GM12878 (cell line): ENCODE results near the gene NIP7. TPM values are rescaled to one million over a fixed set of nuclear protein-coding genes. Genes with fewer than 3 reads are reported as not detected.

Experiments used
- BCL3 ChIP-seq: IDR thresholded peaks from 2 replicates; pipeline ENCODE4 v1.6.1; 2011; ENCODE audit warnings: borderline replicate concordance, low read depth, mild to moderate bottlenecking, moderate library complexity, low read length; ENCODE audit not compliant: insufficient read depth, poor library complexity, severe bottlenecking
- CREB1 ChIP-seq: IDR thresholded peaks from 2 replicates; pipeline ENCODE4 v1.6.1; 2012; ENCODE audit warnings: low read depth, mild to moderate bottlenecking, inconsistent platforms
- EP300 ChIP-seq, 2 experiments: fragments of 150-350 bp in 1 of 2; IDR thresholded peaks; 2 replicates each; pipeline ENCODE4 v1.6.1; 2011 to 2012; ENCODE audit warnings: low read depth in 2 of 2, low read length in 2 of 2, borderline replicate concordance in 1 of 2, improper control_type of control experiment in 1 of 2, inconsistent platforms in 1 of 2; ENCODE audit not compliant: control insufficient read depth in 1 of 2
- FOS ChIP-seq: IDR thresholded peaks from 3 replicates; pipeline ENCODE4 v1.6.1; 2011; ENCODE audit warnings: borderline replicate concordance; ENCODE audit not compliant: insufficient read length; ENCODE audit errors: extremely low read depth
- HCFC1 ChIP-seq: fragments of 150-350 bp; IDR thresholded peaks from 2 replicates; pipeline ENCODE4 v1.6.1; 2014; ENCODE audit warnings: low read length
- HDAC2 ChIP-seq: fragments of 200-600 bp; sonication (generic); IDR thresholded peaks from 2 replicates; pipeline ENCODE4 v1.6.1; 2017
- PAX5 ChIP-seq: IDR thresholded peaks from 2 replicates; pipeline ENCODE4 v1.6.1; 2011; ENCODE audit warnings: low read depth, low read length, borderline replicate concordance
- PKNOX1 ChIP-seq: fragments of 450-650 bp; IDR thresholded peaks from 2 replicates; pipeline ENCODE4 v1.6.1; 2016; ENCODE audit warnings: mild to moderate bottlenecking
- POLR2A ChIP-seq: IDR thresholded peaks from 2 replicates; pipeline ENCODE4 v1.6.1; 2011; ENCODE audit warnings: low read depth, mild to moderate bottlenecking, low read length
- POU2F2 ChIP-seq: IDR thresholded peaks from 3 replicates; pipeline ENCODE4 v1.6.1; 2011; ENCODE audit warnings: low read depth, mild to moderate bottlenecking, low read length, borderline replicate concordance
- SP1 ChIP-seq: IDR thresholded peaks from one replicate; pipeline ENCODE4 v1.6.1; 2011; ENCODE audit warnings: low read depth, low read length
- SUZ12 ChIP-seq: fragments of 200-600 bp; sonication (generic); IDR thresholded peaks from one replicate; pipeline ENCODE4 v1.6.1; 2018; ENCODE audit warnings: antibody characterized with exemption, mild to moderate bottlenecking; ENCODE audit not compliant: unreplicated experiment
- ZNF217 ChIP-seq: fragments of 450-650 bp; IDR thresholded peaks from 2 replicates; pipeline ENCODE4 v1.6.1; 2017; ENCODE audit warnings: antibody characterized with exemption, mild to moderate bottlenecking
- polyA plus RNA-seq, 11 experiments: library from polyadenylated mRNA; depleted of rRNA in 4 of 11; unstranded in 6 of 11; stranded (reverse) in 5 of 11; fragments of >200 nt; fragmentation: Nextera tagmentation in 4 of 11; fragmentation: Illumina TruSeq in 1 of 11; extraction: Ambion mirVana in 4 of 11; extraction: Trizol in 1 of 11; gene quantifications; 1 replicate in 1 of 11; 2 replicates in 10 of 11; pipeline versions ENCODE4 v1.2.1 to v1.2.3, GENCODE V29; 2011 to 2016; ENCODE audit warnings: inconsistent platforms in 2 of 11, missing spikeins in 2 of 11, low read depth in 1 of 11
- total RNA-seq, 4 experiments: library from RNA; depleted of rRNA in 3 of 4; stranded (reverse); fragments of >200 nt in 3 of 4; fragmentation: Illumina TruSeq in 1 of 4; extraction: Trizol in 1 of 4; gene quantifications; 2 replicates each; pipeline versions ENCODE4 v1.2.1 to v1.2.3, GENCODE V29; 2013 to 2021
- TF ChIP-seq, protein P1 (sequence below): fragments of 450-650 bp; IDR thresholded peaks from 2 replicates; pipeline ENCODE4 v1.6.1; 2014; ENCODE audit warnings: mild to moderate bottlenecking
- TF ChIP-seq, protein P2 (sequence below): IDR thresholded peaks from 2 replicates; pipeline ENCODE4 v1.6.1; 2012; ENCODE audit warnings: mild to moderate bottlenecking, low read depth, low read length
- TF ChIP-seq, protein P3 (sequence below): fragments of 450-650 bp; formaldehyde crosslinking; IDR thresholded peaks from 2 replicates; pipeline ENCODE4 v1.4.0; 2022; ENCODE audit warnings: mild to moderate bottlenecking, moderate library complexity
- TF ChIP-seq, protein P4 (sequence below): IDR thresholded peaks from 2 replicates; pipeline ENCODE4 v1.6.1; 2012; ENCODE audit warnings: low read depth, low read length, improper control_type of control experiment

NIP7 gene
- total and polyA plus RNA-seq, 10 of the 15 experiments (the other 5 are each of a cell fraction or from before 2014, with no cell fraction given), result 18.8 to 62.9 (median 56.7) TPM

DNA sequence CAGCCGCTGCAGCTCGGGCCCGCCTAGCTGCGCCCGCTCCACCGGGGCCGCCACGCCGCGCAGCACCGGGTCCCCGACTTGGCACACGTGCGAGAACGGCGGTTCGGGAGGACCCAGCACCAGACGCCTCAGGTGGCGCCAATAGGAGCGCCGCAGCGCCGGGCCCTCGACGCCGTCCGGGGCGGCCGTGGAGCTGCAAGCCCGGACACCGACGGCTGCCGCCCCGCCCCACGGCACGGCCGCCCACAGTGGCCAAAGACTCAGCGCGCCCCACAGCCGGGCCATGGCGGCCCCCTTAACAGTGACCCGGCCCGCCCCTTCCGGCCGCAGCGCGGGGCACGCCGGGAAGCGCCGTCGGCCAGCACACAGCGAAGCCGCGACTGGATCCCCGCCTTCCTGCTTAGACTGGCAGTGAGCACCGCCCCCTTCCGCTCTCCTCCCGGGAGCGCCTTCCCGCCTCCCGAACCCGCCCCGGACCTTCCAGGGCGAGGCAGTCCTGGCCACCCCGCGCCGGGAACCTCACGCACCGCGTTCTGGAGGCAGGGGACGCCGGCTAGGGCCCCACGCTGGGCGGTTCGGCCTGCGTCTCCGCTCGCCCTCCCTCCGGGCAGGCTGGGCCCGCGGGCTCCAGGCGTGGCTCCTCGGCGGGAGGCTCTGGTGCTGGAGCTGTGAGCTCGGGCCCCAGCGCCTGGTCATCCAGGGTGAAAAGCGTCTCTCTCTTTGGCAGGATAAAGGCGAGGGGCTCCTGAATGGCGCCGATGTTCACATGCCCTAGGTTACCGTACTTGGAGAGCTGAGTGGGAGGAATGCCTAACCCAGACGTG is 9.1 kb upstream of the NIP7 start, which contains the start of gene PDF (continued):
- TF ChIP-seq, protein P1, sequence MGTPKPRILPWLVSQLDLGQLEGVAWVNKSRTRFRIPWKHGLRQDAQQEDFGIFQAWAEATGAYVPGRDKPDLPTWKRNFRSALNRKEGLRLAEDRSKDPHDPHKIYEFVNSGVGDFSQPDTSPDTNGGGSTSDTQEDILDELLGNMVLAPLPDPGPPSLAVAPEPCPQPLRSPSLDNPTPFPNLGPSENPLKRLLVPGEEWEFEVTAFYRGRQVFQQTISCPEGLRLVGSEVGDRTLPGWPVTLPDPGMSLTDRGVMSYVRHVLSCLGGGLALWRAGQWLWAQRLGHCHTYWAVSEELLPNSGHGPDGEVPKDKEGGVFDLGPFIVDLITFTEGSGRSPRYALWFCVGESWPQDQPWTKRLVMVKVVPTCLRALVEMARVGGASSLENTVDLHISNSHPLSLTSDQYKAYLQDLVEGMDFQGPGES, result no peak
- TF ChIP-seq HCFC1 (peak; percentile 72), ZNF217 (0 out of 2 replicates have a peak, but pooled peaks have one; percentile 18), PAX5 (no peak), PKNOX1 (peak; percentile 87), EP300 (IDR thresholded peaks at IDR 0.05; ENCODE audit: borderline replicate concordance in 1 of 2, control insufficient read depth in 1 of 2, low read depth in 2 of 2, low read length in 2 of 2) (no peak), SUZ12 (no peak), SP1 (peak; percentile 57), POU2F2 (no peak; the same call in 2 of the 3 replicates), FOS (no peak), POLR2A (peak; percentile 89), BCL3 (peak; percentile 81), HDAC2 (no peak), CREB1 (peak; percentile 64; the same call in 1 of the 2 replicates)
- TF ChIP-seq, protein P2, sequence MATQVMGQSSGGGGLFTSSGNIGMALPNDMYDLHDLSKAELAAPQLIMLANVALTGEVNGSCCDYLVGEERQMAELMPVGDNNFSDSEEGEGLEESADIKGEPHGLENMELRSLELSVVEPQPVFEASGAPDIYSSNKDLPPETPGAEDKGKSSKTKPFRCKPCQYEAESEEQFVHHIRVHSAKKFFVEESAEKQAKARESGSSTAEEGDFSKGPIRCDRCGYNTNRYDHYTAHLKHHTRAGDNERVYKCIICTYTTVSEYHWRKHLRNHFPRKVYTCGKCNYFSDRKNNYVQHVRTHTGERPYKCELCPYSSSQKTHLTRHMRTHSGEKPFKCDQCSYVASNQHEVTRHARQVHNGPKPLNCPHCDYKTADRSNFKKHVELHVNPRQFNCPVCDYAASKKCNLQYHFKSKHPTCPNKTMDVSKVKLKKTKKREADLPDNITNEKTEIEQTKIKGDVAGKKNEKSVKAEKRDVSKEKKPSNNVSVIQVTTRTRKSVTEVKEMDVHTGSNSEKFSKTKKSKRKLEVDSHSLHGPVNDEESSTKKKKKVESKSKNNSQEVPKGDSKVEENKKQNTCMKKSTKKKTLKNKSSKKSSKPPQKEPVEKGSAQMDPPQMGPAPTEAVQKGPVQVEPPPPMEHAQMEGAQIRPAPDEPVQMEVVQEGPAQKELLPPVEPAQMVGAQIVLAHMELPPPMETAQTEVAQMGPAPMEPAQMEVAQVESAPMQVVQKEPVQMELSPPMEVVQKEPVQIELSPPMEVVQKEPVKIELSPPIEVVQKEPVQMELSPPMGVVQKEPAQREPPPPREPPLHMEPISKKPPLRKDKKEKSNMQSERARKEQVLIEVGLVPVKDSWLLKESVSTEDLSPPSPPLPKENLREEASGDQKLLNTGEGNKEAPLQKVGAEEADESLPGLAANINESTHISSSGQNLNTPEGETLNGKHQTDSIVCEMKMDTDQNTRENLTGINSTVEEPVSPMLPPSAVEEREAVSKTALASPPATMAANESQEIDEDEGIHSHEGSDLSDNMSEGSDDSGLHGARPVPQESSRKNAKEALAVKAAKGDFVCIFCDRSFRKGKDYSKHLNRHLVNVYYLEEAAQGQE, result no peak
- TF ChIP-seq, protein P3, sequence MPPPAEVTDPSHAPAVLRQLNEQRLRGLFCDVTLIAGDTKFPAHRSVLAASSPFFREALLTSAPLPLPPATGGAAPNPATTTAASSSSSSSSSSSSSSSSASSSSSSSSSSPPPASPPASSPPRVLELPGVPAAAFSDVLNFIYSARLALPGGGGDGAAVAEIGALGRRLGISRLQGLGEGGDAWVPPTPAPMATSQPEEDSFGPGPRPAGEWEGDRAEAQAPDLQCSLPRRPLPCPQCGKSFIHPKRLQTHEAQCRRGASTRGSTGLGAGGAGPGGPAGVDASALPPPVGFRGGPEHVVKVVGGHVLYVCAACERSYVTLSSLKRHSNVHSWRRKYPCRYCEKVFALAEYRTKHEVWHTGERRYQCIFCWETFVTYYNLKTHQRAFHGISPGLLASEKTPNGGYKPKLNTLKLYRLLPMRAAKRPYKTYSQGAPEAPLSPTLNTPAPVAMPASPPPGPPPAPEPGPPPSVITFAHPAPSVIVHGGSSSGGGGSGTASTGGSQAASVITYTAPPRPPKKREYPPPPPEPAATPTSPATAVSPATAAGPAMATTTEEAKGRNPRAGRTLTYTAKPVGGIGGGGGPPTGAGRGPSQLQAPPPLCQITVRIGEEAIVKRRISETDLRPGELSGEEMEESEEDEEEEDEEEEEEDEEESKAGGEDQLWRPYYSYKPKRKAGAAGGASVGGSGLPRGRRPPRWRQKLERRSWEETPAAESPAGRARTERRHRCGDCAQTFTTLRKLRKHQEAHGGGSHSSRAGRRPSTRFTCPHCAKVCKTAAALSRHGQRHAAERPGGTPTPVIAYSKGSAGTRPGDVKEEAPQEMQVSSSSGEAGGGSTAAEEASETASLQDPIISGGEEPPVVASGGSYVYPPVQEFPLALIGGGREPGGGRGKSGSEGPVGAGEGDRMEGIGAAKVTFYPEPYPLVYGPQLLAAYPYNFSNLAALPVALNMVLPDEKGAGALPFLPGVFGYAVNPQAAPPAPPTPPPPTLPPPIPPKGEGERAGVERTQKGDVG (CRISPR knock-in tag), result no peak
- TF ChIP-seq, protein P4, sequence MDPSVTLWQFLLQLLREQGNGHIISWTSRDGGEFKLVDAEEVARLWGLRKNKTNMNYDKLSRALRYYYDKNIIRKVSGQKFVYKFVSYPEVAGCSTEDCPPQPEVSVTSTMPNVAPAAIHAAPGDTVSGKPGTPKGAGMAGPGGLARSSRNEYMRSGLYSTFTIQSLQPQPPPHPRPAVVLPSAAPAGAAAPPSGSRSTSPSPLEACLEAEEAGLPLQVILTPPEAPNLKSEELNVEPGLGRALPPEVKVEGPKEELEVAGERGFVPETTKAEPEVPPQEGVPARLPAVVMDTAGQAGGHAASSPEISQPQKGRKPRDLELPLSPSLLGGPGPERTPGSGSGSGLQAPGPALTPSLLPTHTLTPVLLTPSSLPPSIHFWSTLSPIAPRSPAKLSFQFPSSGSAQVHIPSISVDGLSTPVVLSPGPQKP, result no peak; the same call in 1 of the 2 replicates
